Mucosa of gallbladder (tissue), 1 donor: ENCODE measurements around the gene THSD4. TPM values are rescaled to one million over a fixed set of nuclear protein-coding genes. Genes with fewer than 3 reads are reported as not detected.
"Not testable (repeated sequence)": the region's sequence is repeated elsewhere in the genome, so short reads cannot be mapped to it uniquely, and the experiment has no call there.

Experiments
- DNase-seq: peaks from one replicate; pipeline ENCODE4 v3.0.0-alpha.2; 2020; ENCODE audit warnings: low spot score
- total RNA-seq: library from RNA; stranded (reverse); gene quantifications from one replicate; pipeline ENCODE4 v1.2.1, GENCODE V29; 2021
- donor health status: DM: no; HTN: no; CAD: no.

Gene THSD4
- total RNA-seq, 1 donor from 2014 or later, result 71.2 TPM

DNA sequence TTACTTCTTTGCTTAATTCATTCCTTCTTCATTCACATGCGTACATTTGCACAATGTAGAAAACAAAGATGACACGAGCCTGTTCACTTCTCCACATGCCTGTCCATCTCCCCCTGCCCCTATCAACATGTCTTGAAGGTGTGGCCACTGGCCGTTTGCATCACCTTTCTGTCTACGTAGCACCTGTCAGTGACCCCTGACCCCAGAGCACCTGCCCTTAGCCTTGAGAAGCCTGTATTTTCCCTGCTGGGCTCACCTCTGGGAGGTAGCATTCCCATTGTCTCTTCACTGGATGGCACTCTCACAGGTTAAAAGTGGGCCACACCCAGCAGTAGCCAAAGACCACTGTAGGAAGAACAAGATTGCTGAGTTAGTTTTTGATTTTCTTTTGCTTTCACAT, 234.1 kb downstream of the THSD4 start:
- no peak for DNase-seq

DNA sequence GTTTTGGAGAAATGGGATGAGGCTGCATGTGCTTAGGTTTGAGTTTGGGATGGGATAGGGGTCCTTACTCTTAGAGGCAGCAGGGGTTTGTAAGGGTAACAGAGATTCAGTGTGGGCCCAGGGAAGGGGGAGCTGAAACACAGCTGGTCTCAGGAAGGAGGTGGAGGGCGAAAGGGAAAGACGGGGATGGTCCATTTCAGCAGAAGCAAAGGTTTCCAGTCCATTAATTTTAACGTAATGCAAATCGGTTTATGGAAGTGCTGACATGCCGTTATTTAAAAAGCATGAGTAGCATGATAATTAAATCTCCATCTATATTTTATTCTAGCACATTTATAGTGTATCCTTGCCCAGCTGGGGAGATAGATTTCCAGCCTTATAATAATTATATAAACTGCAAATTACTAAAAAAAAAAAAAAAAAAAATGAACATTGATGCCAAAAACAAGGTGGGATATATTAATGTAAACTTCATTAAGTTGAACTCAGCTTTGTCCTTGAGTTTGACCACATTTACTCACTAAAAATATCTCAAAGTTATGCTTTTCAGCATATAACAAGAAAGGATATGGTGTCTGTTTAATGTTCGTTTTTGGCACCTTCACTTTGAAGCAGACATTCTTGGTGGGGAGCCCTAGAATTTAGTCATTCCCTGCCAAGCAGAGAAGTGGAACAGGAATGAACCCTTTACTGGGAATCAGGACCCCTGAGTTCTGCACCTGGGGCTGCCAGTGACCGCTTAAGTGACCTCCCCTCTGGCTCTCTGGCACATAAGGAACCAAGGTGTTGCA, 234.7 kb downstream of the THSD4 start:
- DNase-seq, result no peak

DNA sequence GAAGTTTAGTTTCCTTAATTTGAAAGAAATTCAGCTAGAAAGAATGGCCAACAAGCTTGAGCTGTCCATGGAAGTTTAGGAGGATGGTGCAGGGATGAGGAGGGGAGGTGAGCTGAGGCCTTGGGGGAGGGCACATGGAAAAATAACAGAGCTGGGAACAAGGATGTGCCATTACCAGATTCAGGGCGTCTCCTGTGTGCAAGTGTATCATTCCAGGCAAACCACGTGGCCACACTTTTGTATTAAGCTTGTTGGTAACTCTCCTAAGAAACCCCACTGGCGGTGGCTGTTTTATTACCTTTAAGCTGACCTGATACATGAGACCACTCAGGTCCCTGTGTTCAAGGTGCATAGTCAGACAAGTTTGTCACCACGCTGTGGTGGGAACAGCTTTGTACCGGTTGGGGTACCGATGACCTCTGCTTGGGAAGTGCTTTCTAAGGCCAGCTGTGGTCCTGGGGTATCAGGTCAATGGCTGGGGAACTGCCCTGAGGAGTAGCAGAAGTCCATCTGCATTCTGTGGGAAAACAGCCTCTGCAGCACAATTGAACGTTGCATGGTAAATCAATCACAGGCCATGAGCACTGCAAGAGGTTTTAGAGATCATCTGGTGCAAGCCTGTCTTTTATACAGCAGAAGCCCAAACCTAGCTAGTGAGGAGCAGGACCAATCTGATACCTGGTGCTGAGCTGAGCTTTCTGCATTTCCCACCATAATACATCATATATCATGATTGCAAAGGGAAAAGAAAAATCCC, 235.5 kb downstream of the THSD4 start:
- no peak for DNase-seq

DNA sequence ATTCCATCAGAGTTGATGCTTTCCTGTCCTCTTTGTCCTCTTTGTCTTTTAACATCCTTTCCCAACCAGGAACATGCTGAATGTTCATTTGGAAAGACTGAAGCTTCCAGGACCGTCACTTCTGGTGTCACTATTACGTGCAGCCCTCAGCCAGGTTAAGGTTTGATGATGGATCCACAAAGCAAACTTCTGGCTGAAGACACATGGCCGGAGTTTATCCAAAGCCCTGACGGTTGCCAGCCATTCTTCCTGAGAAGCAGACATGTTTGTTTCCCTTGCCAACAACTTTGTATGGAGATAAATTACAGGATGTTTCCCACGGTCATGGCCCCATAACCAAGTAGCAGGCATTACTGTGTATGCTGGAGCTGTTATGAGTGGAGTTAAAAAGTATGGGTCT, 236.9 kb downstream of the THSD4 start:
- no peak for DNase-seq

DNA sequence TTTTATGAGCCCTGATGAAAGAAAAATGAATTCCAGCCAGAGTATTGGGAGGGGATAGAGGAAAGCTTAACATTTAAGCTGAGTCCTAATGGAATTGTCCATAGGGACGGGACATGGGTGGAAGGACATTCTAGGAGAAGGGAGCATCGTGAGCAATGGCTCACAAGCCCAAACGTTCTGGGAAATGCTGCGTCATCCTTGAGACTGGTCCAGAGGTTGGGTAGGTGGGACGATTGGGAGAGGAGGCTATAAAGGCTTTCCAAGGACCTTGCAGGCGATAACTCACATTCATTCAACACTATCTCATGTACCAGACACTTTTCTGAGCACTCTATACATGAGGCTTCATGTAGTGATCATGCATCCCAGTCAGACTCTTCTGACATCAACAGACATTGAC, 237.5 kb downstream of the THSD4 start:
- DNase-seq, result no peak

DNA sequence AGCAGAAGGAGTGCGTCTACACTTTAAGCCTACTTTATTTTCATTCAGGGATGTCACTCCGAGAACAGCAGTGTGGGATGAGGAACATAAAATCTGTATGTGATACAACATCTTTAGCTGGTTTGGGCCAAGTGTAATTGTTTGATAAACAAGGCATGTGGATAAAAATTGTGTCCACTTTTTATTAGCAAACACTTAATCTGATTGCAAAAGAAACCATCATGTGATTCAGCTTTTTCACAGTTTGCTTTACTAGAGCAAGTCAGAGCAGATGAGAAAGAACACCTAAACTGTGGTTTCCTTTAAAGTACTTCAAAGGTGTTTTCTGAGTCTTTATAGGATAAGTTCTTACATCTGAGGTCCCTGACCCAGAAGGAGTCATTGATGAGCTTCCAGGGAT, 237.9 kb downstream of the THSD4 start:
- no peak for DNase-seq

DNA sequence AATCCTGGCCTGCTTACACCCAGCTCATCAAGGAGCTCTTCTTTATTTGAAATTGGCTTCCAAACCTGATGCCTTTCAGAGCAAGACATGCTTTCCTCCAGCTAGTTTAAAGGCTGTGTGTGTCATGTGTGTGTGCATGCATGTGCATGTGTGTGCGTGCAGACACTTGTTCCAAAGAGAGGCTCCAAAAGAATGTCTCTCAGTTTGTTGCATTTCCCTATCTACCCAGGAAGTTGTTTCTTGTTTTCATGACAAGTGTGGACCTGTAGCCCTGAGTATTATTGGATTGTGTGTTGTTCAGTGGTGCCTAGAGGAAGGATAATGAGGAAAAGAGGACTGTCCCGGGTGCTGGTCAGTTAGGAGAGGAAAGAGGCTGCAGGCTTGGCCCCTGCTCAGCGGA, 240.0 kb downstream of the THSD4 start:
- no peak for DNase-seq

DNA sequence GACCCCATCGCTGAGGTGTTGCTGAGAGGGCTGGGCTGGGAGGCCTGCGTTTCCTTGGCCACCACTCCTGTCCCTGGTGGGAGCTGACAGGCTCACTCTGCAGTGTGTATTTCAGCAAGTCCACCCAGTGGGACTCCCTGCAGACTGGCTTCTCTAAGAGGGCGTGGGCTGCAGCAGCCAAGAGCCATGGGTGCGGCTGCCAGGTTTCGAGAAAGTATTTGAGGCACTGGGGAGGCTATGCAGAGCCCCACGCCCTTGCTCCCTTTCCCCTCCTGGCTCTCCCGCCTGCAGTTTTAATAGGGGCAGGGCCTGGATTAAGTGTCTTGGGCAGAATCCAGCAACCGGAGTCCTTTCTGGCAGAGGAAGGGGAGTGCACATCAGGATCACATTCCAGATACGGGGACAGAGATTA, 242.1 kb downstream of the THSD4 start:
- DNase-seq, result no peak

DNA sequence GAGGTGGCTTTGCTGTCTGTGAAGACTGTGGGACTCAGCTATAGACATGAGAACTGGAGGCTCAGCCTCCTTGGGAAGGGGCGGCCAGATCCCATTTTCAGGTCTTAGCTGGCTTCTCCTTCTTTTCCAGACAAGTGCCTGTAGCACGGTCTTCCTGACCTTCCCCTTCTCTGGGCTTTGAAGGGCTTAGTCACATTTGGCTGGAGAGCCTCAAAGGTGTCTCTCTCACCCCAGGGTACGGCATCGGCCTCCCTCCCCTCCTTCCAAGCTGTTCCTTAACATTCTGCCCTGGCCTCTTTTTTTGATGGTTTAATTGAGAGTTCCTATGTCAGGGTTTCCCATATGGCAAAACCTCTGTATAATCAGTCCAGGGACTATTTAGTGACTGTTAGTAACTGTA, 242.7 kb downstream of the THSD4 start:
- no peak for DNase-seq

DNA sequence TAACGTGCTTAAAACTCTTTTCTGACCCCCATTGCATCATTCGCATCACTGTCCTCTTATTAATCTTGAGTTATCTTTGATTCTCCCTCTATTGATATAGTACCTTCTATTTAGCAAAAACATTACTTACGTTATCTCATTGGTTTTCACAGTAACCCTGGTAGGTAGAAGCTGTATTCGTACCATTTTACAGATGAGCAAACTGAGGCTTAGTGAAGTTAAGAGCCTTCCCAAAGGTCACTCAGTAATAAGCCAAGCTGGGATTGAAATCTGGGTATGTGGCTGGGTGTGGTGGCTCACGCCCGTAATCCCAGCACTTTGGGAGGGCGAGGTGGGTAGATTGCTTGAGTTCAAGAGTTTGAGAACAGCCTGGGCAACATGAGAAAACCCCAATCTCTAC, 244.0 kb downstream of the THSD4 start:
- no peak for DNase-seq

DNA sequence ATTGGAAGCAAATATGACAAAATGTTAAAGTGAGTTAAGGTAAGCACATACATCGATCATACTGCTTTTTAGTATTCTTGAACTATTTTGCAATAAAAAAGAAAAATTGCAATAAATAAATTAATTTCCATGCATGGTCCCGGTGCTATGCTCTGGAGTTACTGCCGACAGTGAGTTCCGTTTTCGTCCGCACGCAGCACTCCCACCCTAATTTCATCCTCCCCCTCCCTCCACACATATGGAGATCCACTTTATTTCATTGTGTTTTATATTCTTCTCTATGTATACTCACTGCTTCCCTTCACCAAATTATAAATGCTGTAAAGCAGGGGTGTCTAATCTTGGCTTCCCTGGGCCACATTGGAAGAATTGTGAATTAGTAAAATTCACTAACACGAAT, 247.3 kb downstream of the THSD4 start:
- DNase-seq, result no peak

DNA sequence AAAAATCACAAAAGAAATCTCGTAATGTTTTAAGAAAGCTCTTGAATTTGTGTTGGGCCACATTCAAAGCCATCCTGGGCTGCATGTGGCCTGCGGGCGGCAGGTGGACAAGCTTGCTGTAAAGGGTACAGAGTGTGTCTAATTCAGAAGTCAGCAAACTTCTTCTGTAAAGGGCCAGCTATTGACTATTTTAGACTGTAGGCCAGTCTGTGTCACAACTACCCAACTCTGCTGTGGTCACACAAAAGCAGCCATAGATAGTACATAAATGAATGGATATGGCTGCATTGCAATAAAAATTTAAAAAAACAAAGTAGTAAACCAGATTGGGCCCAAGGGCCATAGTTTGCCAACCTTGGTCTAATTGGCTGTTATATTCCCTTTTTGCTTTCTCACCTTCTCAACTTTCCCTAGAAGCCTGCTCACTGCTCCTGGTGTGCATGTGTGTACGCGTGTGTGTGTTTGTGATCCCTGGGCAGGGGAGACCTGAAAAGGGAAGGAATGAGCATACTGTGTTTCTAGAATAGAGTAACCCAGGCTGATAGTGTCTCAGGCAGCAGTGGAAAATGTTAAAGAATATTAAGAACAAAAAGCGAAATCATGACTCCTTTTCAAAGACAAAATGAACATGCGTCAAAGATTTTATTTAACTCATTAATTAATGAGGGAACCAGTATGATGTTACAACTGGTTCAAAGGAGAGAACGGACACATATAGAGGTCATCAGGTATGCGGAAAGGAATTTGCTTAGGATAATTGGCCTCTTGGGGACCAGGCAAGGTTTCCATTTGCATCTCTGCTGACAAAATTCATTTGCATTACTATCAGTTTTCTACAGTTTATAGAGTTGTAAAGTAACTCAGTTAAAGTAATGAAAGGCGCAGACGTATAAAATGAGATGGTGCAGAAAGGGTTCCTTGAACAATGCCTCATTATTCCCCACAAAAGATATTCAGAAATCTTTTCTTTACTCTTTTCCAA, 248.0 kb downstream of the THSD4 start:
- no peak for DNase-seq

DNA sequence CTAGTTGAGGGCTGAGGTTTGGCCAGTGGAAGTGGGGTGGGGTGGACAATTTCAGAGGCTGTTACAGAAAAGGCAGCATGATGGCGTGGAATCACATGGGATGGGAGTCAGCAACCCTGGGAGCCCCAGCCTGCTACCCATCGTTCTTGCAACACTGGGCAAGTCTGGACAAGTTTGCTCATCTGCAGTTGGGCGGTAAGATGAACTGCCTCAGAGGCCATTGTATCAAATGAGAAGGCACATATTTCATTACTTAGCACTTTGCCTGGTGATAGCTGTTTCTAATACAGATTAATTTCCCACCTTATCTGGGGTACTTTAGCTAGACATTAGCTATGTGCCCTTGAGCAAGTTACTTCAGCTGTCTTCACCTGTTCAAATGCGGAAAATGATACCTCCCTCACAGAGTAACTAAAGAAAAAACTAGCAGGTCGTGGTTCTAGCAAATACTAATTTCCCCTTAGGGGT, 248.9 kb downstream of the THSD4 start:
- no peak for DNase-seq

DNA sequence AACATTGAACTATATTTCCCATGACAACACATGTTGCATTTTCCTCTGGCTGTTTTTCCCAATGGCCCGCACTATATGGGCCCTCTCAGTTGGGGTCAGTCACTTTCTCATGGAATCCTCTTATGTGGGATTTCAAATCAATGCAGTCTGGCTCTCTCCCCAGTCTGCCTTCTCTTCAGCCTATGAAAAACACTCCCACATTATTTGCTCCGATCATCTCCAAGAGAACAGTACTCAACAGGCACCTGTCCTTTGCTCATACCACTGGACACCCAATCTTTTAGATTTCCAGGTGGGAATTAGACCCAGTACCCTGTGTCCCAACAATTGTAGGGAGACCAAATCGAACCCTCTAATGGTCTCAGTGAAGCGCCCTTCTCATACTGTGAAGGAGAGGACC, 251.3 kb downstream of the THSD4 start:
- no peak for DNase-seq

DNA sequence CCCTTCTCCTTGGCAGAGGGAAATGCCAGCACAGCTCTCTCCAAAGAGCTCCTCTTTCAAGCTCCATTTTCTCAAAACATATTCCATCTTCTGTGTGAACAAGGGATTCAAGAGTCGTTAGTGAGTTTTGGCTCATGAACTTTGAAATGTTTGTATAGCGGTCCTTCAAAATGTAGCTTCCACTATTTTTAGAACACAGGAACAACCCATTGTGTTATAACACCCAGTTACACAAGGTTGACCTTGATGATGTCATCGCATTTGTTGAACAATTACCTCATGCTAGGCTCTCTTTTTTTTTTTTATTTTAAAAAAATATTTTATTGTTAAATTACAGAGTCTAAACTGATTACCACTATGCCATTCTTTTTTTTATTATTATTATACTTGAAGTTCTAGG, 251.7 kb downstream of the THSD4 start:
- no peak for DNase-seq

DNA sequence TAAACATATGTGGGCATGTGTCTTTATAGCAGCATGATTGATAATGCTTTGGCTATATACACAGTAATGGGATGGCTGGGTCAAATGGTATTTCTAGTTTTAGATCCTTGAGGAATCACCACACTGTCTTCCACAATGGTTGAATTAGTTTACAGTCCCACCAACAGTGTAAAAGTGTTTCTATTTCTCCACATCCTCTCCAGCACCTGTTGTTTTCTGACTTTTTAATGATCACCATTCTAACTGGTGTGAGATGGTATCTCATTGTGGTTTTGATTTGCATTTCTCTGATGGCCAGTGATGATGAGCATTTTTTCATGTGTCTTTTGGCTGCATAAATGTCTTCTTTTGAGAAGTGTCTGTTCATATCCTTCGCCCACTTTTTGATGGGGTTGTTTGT, 252.5 kb downstream of the THSD4 start:
- DNase-seq, result not testable (repeated sequence)

DNA sequence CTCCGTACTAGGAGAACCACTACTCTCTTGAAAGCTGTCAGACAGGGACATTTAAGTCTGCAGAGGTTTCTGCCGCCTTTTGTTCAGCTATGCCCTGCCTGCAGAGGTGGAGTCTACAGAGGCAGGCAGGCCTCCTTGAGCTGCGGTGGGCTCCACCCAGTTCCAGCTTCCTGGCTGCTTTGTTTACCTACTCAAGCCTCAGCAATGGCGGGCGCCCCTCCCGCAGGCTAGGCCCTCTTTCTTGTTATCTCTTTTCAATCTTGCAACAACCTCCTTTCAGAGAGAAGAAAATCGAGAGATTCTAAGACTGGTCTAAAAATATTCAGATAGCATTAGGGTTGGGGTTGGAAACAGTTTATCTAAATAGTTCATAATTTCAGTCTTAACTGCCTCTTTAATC, 257.5 kb downstream of the THSD4 start:
- DNase-seq, result not testable (repeated sequence)

DNA sequence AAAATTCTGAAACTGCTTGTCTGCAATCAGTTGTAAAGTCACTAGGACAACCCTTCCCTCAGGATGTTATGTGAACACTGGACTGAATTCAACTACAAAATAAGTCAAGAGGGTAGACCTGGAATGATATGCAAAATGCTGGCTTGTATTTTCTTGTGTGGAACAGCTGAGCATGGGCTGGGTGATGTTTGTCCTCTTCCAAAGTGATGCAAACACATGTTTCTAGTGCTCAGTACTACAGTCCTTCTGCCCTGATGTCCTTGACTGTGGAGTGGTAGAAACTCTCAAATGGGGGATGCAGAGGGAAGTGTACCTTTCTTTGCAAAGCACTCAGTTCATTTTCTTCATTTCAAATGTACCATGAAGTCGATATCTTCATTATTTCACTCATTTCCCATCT, 258.6 kb downstream of the THSD4 start:
- DNase-seq, result no peak

DNA sequence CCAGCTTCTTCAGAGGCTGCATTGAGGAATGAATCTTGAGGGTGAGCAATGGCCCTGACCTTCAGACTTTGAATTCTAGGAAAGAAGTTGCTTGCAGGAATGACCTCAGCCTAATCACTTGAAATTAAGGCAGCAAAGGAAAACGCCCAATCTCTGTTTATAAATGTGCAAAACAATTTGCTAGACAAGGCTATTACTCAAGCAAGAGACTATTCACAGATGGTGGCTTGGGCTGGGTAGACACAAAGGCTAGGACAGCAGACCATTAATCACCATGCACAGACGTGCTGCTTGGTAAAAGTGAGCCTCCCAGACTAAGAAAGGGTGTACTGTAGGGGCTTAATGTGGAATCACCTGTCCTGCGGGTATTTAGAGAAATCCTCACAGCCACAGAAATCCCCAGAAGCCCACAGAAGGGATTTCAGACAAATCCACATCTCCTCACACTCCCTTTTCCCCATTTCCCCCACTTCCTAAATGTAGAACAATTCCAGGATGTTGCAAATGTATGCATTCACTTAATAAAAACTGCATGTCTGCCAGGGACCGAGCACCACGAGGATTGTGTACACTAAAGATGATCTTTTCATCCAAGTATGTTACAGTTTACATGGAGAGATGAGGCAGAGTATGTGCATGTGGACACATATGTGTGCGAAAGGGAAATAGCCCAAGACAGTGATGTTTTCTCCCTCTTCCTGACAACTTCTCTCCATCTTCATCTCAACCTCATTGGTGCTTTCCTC, 259.5 kb downstream of the THSD4 start:
- DNase-seq, result no peak

DNA sequence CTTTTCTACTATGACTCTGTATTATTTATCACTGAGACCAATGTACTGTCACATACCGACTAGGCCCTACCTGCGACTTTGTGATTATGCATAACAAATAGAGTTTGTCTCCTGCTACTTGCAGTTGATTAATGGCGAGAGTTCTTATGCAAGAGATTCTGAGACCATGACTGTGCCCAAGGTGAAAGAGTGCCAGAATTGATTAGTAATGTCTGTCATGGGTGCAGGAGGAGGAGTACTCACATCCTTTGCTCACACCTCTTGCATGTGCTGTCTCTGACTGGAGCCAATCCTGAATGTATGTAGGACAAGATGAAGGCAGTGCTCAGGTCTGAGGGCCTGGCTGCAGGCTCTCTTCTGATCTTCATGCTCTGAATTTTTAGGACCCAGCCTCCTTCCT, 260.7 kb downstream of the THSD4 start:
- DNase-seq, result no peak

DNA sequence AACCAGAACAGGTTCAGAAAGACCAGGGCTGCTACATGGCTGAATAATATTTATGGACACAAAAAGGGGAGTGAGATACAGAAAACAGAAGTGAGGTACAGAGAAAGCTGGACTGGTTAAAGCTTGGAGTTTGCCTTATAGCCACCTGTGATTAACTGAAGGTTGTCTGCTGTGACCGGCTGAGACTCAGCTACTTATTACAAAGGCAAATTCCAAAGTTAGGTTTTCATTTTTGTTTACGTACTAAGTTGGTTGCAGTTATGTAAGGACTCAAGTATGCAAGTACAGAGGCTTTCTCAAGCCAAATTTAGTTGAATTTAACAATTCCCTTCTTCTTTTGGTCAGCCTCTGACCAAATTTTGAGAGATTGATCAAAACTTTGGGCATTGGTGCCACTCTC, 264.6 kb downstream of the THSD4 start:
- DNase-seq, result no peak
